ENCODE results near the gene RAB37. TPM values are rescaled to one million over a fixed set of nuclear protein-coding genes. Genes with fewer than 3 reads are reported as not detected.

The RAB37 gene
- total and polyA plus RNA-seq, 2 of the 13 experiments (the other 11 are each of a cell fraction or from before 2014, with no cell fraction given), result 0.91 to 3.7 TPM

GRCh38 chr17:74750327-74751069 lies 13.4 kb downstream of the RAB37 start (continued):
- no peak for TF ChIP-seq STAT5B (CRISPR knock-in tag; IDR thresholded peaks at IDR 0.05)
- peak; percentile 74; the same call in 1 of the 2 replicates for TF ChIP-seq FOXM1 (CRISPR knock-in tag; IDR thresholded peaks at IDR 0.05)
- TF ChIP-seq TCF7L2 (IDR thresholded peaks at IDR 0.05; ENCODE audit: low read depth, low read length), result no peak
- TF ChIP-seq ZSCAN5A (CRISPR knock-in tag; IDR thresholded peaks at IDR 0.05; ENCODE audit: borderline replicate concordance), result no peak
- peak; percentile 53; the same call in 1 of the 2 replicates for TF ChIP-seq CBFB (CRISPR knock-in tag; IDR thresholded peaks at IDR 0.05)
- peak in 1 of 2 experiments; percentile 70; a peak in 2 of 4 replicates for TF ChIP-seq REST (IDR thresholded peaks at IDR 0.05; ENCODE audit: borderline replicate concordance in 1 of 2, low read depth in 1 of 2, low read length in 2 of 2)
- peak; percentile 73 for TF ChIP-seq SAFB2 (CRISPR knock-in tag; IDR thresholded peaks at IDR 0.05; ENCODE audit: borderline replicate concordance, low read depth)
- TF ChIP-seq, protein P1, sequence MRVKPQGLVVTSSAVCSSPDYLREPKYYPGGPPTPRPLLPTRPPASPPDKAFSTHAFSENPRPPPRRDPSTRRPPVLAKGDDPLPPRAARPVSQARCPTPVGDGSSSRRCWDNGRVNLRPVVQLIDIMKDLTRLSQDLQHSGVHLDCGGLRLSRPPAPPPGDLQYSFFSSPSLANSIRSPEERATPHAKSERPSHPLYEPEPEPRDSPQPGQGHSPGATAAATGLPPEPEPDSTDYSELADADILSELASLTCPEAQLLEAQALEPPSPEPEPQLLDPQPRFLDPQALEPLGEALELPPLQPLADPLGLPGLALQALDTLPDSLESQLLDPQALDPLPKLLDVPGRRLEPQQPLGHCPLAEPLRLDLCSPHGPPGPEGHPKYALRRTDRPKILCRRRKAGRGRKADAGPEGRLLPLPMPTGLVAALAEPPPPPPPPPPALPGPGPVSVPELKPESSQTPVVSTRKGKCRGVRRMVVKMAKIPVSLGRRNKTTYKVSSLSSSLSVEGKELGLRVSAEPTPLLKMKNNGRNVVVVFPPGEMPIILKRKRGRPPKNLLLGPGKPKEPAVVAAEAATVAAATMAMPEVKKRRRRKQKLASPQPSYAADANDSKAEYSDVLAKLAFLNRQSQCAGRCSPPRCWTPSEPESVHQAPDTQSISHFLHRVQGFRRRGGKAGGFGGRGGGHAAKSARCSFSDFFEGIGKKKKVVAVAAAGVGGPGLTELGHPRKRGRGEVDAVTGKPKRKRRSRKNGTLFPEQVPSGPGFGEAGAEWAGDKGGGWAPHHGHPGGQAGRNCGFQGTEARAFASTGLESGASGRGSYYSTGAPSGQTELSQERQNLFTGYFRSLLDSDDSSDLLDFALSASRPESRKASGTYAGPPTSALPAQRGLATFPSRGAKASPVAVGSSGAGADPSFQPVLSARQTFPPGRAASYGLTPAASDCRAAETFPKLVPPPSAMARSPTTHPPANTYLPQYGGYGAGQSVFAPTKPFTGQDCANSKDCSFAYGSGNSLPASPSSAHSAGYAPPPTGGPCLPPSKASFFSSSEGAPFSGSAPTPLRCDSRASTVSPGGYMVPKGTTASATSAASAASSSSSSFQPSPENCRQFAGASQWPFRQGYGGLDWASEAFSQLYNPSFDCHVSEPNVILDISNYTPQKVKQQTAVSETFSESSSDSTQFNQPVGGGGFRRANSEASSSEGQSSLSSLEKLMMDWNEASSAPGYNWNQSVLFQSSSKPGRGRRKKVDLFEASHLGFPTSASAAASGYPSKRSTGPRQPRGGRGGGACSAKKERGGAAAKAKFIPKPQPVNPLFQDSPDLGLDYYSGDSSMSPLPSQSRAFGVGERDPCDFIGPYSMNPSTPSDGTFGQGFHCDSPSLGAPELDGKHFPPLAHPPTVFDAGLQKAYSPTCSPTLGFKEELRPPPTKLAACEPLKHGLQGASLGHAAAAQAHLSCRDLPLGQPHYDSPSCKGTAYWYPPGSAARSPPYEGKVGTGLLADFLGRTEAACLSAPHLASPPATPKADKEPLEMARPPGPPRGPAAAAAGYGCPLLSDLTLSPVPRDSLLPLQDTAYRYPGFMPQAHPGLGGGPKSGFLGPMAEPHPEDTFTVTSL (CRISPR knock-in tag; IDR thresholded peaks at IDR 0.05; ENCODE audit: borderline replicate concordance), result peak; percentile 68; the same call in 1 of the 2 replicates
- TF ChIP-seq HDAC2 (CRISPR knock-in tag; IDR thresholded peaks at IDR 0.05), result peak; percentile 84
- TF ChIP-seq ZNF296 (CRISPR knock-in tag; conservative IDR thresholded peaks at IDR 0.05), result no peak
- TF ChIP-seq, protein P2, sequence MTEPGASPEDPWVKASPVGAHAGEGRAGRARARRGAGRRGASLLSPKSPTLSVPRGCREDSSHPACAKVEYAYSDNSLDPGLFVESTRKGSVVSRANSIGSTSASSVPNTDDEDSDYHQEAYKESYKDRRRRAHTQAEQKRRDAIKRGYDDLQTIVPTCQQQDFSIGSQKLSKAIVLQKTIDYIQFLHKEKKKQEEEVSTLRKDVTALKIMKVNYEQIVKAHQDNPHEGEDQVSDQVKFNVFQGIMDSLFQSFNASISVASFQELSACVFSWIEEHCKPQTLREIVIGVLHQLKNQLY (CRISPR knock-in tag; IDR thresholded peaks at IDR 0.05), result peak; percentile 60; the same call in 1 of the 2 replicates
- no peak for TF ChIP-seq ZNF20 (CRISPR knock-in tag; IDR thresholded peaks at IDR 0.05)
- peak; percentile 68; the same call in 1 of the 2 replicates for TF ChIP-seq ZNF563 (CRISPR knock-in tag; IDR thresholded peaks at IDR 0.05)
- TF ChIP-seq ZNF83 (CRISPR knock-in tag; IDR thresholded peaks at IDR 0.05; ENCODE audit: borderline replicate concordance), result no peak; the same call in 1 of the 2 replicates

Data from HepG2 (cell line).